Astrocyte (in vitro differentiated cells and primary cell): ENCODE measurements around the gene OTOG. TPM values are rescaled to one million over a fixed set of nuclear protein-coding genes. Genes with fewer than 3 reads are reported as not detected.

Source experiments
- DNase-seq: peaks from one replicate; pipeline ENCODE4 v3.0.0-alpha.2; 2010; ENCODE audit warnings: low read depth
- FAIRE-seq: peaks from 2 replicates; lab custom pipeline; 2011; peaks lifted over from hg19 to GRCh38; lab: Jason Lieb, UNC
- H2AFZ ChIP-seq: 2 replicates; pipeline ENCODE4 v1.6.0; 2012; ENCODE audit warnings: low read depth, low read length, inconsistent platforms
- H3K27ac ChIP-seq: 2 replicates; pipeline ENCODE4 v1.5.1; 2011; ENCODE audit warnings: low read depth, low read length, inconsistent platforms
- H3K27me3 ChIP-seq: 2 replicates; pipeline ENCODE4 v1.6.0; 2011; ENCODE audit warnings: low read length, inconsistent platforms; ENCODE audit not compliant: insufficient read depth
- H3K36me3 ChIP-seq: 2 replicates; pipeline ENCODE4 v1.5.1; 2011; ENCODE audit warnings: low read length, inconsistent platforms; ENCODE audit not compliant: insufficient read depth
- H3K4me1 ChIP-seq: 2 replicates; pipeline ENCODE4 v1.5.1; 2011; ENCODE audit warnings: low read length, inconsistent platforms; ENCODE audit not compliant: insufficient read depth
- H3K4me2 ChIP-seq: 2 replicates; pipeline ENCODE4 v1.6.0; 2012; ENCODE audit warnings: low read length, inconsistent platforms
- H3K4me3 ChIP-seq: 2 replicates; pipeline ENCODE4 v1.5.1; 2011; ENCODE audit warnings: low read depth, mild to moderate bottlenecking, low read length, inconsistent platforms; ENCODE audit not compliant: insufficient read depth
- H3K79me2 ChIP-seq: 2 replicates; pipeline ENCODE4 v1.6.0; 2012; ENCODE audit warnings: mild to moderate bottlenecking, low read length, inconsistent platforms; ENCODE audit not compliant: insufficient read depth
- H3K9ac ChIP-seq: 2 replicates; pipeline ENCODE4 v1.6.0; 2012; ENCODE audit warnings: mild to moderate bottlenecking, low read length, inconsistent platforms
- H3K9me3 ChIP-seq: 2 replicates; pipeline ENCODE4 v1.5.1; 2012; ENCODE audit warnings: low read depth, mild to moderate bottlenecking, low read length, inconsistent platforms; ENCODE audit not compliant: insufficient read depth
- H4K20me1 ChIP-seq: 2 replicates; pipeline ENCODE4 v1.6.0; 2012; ENCODE audit warnings: low read length, inconsistent platforms; ENCODE audit not compliant: insufficient read depth
- H3K27ac Mint-ChIP-seq: one replicate; pipeline ENCODE4 v1.8.0; 2021; ENCODE audit warnings: mild to moderate bottlenecking, mixed read lengths; ENCODE audit not compliant: unreplicated experiment
- H3K27me3 Mint-ChIP-seq: one replicate; pipeline ENCODE4 v1.8.0; 2021; ENCODE audit warnings: low read depth, mixed read lengths; ENCODE audit not compliant: unreplicated experiment
- H3K36me3 Mint-ChIP-seq: one replicate; pipeline ENCODE4 v1.8.0; 2021; ENCODE audit warnings: low read depth, mixed read lengths; ENCODE audit not compliant: unreplicated experiment
- H3K4me1 Mint-ChIP-seq: one replicate; pipeline ENCODE4 v1.8.0; 2021; ENCODE audit warnings: low read depth, mixed read lengths; ENCODE audit not compliant: unreplicated experiment
- H3K4me3 Mint-ChIP-seq: one replicate; pipeline ENCODE4 v1.8.0; 2021; ENCODE audit warnings: mild to moderate bottlenecking, moderate library complexity, mixed read lengths; ENCODE audit not compliant: unreplicated experiment
- H3K9me3 Mint-ChIP-seq: one replicate; pipeline ENCODE4 v1.8.0; 2021; ENCODE audit warnings: mild to moderate bottlenecking, mixed read lengths; ENCODE audit not compliant: unreplicated experiment
- CTCF ChIP-seq: IDR thresholded peaks from 2 replicates; pipeline ENCODE4 v1.5.1; 2011; ENCODE audit warnings: low read depth, mild to moderate bottlenecking, inconsistent platforms, low read length, moderate library complexity; ENCODE audit not compliant: insufficient read depth
- EZH2 ChIP-seq: IDR thresholded peaks from 2 replicates; pipeline ENCODE4 v1.6.1; 2012; ENCODE audit warnings: mild to moderate bottlenecking, low read length, inconsistent platforms; ENCODE audit not compliant: insufficient read depth
- total RNA-seq: library from RNA; stranded (reverse); gene quantifications from 2 replicates; pipeline ENCODE4 v1.2.1, GENCODE V29; 2021

The OTOG gene
- total RNA-seq, 1 donor from 2014 or later, result not detected

- Histone ChIP-seq H2AFZ (no peak overlapping the region), H3K4me2 (no peak overlapping the region), H3K4me1 (no peaks in the 10 kb centered on the region), H3K4me3 (no peak overlapping the region), H3K27me3 (no peaks in the 10 kb centered on the region), H3K79me2 (no peaks in the 10 kb centered on the region), H4K20me1 (no peaks in the 10 kb centered on the region), H3K9ac (no peak overlapping the region), H3K36me3 (no peaks in the 10 kb centered on the region), H3K9me3 (no peaks in the 10 kb centered on the region), H3K27ac (no peak overlapping the region)
- TF ChIP-seq CTCF (no peak), EZH2 (no peak)
- H3K27me3 Mint-ChIP-seq, result peaks cover 62% of the 10 kb centered on the region
- no peaks in the 10 kb centered on the region for H3K9me3 Mint-ChIP-seq
- H3K27ac Mint-ChIP-seq, result peak overlapping the region; percentile 2
- H3K36me3 Mint-ChIP-seq, result no peaks in the 10 kb centered on the region
- H3K4me1 Mint-ChIP-seq, result no peaks in the 10 kb centered on the region
- FAIRE-seq, result no peak
- H3K4me3 Mint-ChIP-seq, result no peak overlapping the region
- no peak for DNase-seq
Observed at GRCh38 chr11:17606233-17607082, 59.4 kb downstream of the OTOG start.

GRCh38 chr11:17607083-17607429 lies 60.0 kb downstream of the OTOG start:
- Histone ChIP-seq H3K9me3 (no peaks in the 10 kb centered on the region), H3K9ac (no peak overlapping the region), H3K27ac (no peak overlapping the region), H3K4me3 (no peak overlapping the region), H3K79me2 (no peaks in the 10 kb centered on the region), H3K27me3 (no peaks in the 10 kb centered on the region), H4K20me1 (no peaks in the 10 kb centered on the region), H2AFZ (no peak overlapping the region), H3K4me1 (no peaks in the 10 kb centered on the region), H3K36me3 (no peaks in the 10 kb centered on the region), H3K4me2 (no peak overlapping the region)
- Mint-ChIP-seq H3K4me1 (no peaks in the 10 kb centered on the region), H3K27ac (no peak overlapping the region), H3K36me3 (no peaks in the 10 kb centered on the region), H3K9me3 (no peaks in the 10 kb centered on the region), H3K27me3 (peaks cover 63% of the 10 kb centered on the region), H3K4me3 (no peak overlapping the region)
- no peak for TF ChIP-seq EZH2
- no peak for TF ChIP-seq CTCF
- FAIRE-seq (no peak), DNase-seq (no peak)
